MG63 (cell line): ENCODE data around the gene MASP2. TPM values are rescaled to one million over a fixed set of nuclear protein-coding genes. Genes with fewer than 3 reads are reported as not detected.
"Not testable (repeated sequence)": the region's sequence is repeated elsewhere in the genome, so short reads cannot be mapped to it uniquely, and the experiment has no call there.

Source experiments
- DNase-seq: peaks from one replicate; pipeline ENCODE4 v3.0.0-alpha.2; 2020
- H3K27me3 ChIP-seq: fragments of 250-450 bp; sonication (Bioruptor Pico); 2 replicates; pipeline ENCODE4 v1.5.1; 2020; ENCODE audit warnings: mild to moderate bottlenecking, moderate library complexity
- H3K36me3 ChIP-seq: fragments of 250-450 bp; sonication (Bioruptor Pico); 2 replicates; pipeline ENCODE4 v1.5.1; 2020; ENCODE audit warnings: mild to moderate bottlenecking, moderate library complexity
- H3K4me3 ChIP-seq: fragments of 250-450 bp; sonication (Bioruptor Pico); 2 replicates; pipeline ENCODE4 v1.5.1; 2020; ENCODE audit warnings: mild to moderate bottlenecking, moderate library complexity
- H3K9me3 ChIP-seq: fragments of 250-450 bp; sonication (Bioruptor Pico); 2 replicates; pipeline ENCODE4 v1.5.1; 2020; ENCODE audit warnings: mild to moderate bottlenecking, moderate library complexity
- total RNA-seq: library from RNA; depleted of rRNA; stranded (reverse); fragments of >200 nt; shearing (Covaris generic); gene quantifications from 2 replicates; pipeline ENCODE4 v1.2.3, GENCODE V29; 2014; ENCODE audit warnings: low replicate concordance

Gene MASP2
- total RNA-seq, 1 experiment from 2014 or later = not detected

DNA sequence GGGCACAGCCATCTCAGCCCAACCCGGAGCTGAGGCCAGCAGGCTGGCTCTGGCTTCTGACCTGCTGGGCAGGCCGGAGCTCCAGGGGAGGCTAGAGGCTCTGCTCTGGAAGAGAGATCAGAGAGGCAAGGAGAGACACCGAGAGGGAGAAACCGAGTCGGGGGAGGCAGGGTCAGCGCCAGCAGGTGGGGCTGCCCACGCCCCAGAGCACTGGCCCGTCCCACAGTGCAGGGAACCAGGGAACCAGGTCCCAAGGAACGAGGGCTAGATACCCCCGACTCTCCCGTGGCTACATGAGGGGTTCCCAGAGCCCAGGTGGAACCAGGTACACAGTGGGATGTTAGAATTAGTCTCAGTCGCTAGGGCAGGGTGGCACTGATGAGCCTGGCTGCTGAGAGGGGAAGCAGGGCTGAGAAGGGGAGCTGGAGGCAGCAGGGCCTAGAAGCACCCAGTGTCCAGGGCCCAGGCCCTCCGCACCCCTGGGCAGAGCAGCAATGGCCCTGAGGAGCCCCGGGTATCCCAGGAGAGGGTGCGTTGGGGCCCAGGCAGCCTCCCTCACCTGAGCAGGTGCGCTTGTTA lies 2.1 kb downstream of the MASP2 start:
- no peaks in the 10 kb centered on the region for H3K36me3 ChIP-seq
- H3K9me3 ChIP-seq = no peaks in the 10 kb centered on the region
- no peak overlapping the region for H3K4me3 ChIP-seq
- no peaks in the 10 kb centered on the region for H3K27me3 ChIP-seq
- DNase-seq = no peak

DNA sequence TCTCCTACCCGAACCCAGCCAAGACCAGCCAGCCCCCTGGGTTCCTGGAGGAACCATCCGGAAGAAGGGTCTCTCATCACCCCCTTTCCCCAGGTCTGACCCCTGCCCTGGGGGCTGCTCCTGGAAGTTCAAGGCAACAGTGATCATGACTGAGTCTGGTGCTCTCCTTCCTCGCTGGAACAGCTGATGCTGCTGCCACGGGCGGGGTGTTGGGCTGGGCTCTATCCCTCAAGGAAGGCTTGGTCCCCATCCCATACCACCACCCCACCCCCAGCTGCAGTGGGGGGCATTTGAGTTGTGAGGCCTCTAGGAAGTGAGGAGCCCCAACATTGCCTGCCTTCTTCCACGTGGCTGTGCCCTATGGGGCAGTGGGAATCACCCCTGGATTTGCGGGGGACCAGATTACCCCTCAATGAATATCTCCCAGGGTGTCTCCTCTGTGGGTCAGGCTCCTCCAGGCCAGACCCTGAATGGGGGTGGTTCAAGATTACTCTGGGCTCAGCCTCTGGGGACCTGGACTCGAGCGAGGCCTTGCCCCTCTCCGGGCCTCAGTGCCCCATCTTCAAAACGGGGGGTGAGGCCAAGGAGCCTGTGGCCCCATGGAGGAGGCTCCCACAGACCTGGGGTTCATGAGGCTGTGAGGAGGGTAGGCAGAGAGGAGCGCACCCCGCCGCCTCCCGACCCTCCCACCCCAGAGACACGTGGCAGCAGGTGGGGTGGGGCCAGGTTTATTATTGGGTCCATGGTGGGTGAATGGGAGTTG lies 2.8 kb downstream of the MASP2 start:
- no peak overlapping the region for H3K4me3 ChIP-seq
- DNase-seq = no peak
- H3K36me3 ChIP-seq = no peaks in the 10 kb centered on the region
- H3K27me3 ChIP-seq = no peaks in the 10 kb centered on the region
- no peaks in the 10 kb centered on the region for H3K9me3 ChIP-seq

DNA sequence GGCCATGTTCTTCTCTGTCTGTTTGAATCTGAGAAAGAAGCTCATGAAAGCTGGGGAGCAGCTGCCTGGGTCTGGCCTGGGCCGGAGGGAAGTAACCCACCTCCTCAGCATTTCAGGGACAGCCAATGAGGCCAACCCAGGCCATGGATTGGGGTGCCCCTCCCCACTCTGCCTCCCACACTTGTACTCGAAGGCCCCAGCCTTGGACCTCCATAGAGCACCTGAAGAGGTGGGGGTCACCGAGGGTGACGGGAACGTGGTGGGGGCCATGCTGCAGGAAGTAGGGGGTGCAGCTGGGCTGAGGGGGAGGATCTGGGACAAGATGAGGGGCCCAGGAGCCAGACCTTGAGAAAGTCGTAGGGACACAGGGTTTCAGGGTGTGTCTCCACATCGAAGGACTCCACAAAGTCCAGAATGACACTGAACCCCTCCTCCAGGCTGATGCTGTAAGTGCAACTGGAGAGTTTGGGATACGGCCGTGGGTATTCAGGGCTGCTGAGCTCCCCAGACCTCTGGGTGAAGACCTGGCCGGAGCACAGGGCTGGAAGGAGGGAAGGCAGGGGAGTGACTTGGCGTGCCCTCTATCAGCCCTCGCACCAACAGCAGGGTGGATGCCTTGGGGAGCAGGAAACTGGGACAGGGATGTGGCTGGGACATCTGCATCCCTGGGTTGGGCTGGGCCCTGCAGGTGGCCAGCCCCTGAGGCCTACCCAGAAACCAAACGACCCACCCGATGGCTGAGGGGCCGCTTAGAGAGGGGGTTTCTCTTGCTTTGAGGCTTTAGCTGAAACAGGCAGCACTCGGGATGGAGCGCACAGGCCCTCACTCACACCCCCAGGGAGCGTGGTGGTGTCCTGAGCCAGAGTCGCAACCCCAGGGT lies 3.8 kb downstream of the MASP2 start:
- no peak for DNase-seq
- Histone ChIP-seq H3K9me3 (no peaks in the 10 kb centered on the region), H3K36me3 (no peaks in the 10 kb centered on the region), H3K4me3 (no peak overlapping the region), H3K27me3 (no peaks in the 10 kb centered on the region)

DNA sequence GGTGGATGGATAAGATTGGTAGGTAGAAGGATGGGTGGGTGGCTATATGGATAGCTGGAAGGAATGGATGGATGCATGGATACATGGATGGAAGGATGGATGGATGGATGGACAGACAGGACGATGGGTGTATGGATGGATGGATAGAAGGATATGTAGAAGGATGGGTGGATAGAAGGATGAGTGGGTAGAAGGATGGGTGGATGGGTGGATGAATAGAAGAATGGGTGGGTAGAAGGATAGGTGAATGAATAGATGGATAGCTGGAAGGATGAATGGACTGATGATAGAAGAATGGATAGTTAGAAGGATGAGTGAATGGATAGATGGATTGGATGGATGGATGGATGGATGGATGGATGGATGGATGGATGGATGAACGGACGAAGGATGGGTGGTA lies 5.0 kb downstream of the MASP2 start:
- DNase-seq = no peak
- Histone ChIP-seq H3K36me3 (no peaks in the 10 kb centered on the region), H3K27me3 (0 out of 2 replicates have a peak, but pooled peaks cover 3% of the 10 kb centered on the region), H3K9me3 (no peaks in the 10 kb centered on the region), H3K4me3 (no peak overlapping the region)

DNA sequence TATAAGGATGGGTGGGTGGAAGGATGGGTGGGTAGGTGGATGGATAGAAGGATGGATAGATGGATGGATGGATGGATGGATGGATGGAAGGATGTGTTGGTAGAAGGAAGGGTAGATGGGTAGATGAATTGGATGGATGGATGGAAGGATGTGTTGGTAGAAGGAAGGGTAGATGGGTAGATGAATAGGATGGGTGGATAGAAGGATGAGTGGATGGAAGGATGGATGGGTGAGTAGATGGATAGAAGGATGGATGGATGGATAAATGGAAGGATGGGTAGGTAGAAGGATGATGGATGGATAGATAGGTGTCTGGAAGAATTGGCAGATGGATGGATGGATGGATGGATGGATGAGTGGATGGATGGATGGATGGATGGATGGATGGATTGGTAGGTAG lies 6.0 kb downstream of the MASP2 start:
- H3K36me3 ChIP-seq = no peaks in the 10 kb centered on the region
- H3K9me3 ChIP-seq = no peaks in the 10 kb centered on the region
- no peak overlapping the region for H3K4me3 ChIP-seq
- DNase-seq = no peak
- H3K27me3 ChIP-seq = 0 out of 2 replicates have a peak, but pooled peaks cover 3% of the 10 kb centered on the region

DNA sequence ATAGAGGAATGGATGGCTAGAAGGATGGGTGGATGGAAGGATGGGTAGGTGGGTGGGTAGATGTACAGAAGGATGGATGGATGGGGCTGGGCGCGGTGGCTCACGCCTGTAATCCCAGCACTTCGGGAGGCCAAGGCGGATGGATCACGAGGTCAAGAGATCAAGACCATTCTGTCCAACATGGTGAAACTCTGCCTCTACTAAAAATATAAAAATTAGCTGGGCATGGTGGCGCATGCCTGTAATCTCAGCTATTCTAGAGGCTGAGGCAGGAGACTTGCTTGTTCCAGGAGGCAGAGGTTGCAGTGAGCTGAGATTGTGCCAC lies 7.0 kb downstream of the MASP2 start:
- not testable (repeated sequence) for DNase-seq, H3K36me3 ChIP-seq, H3K9me3 ChIP-seq, H3K4me3 ChIP-seq, H3K27me3 ChIP-seq

DNA sequence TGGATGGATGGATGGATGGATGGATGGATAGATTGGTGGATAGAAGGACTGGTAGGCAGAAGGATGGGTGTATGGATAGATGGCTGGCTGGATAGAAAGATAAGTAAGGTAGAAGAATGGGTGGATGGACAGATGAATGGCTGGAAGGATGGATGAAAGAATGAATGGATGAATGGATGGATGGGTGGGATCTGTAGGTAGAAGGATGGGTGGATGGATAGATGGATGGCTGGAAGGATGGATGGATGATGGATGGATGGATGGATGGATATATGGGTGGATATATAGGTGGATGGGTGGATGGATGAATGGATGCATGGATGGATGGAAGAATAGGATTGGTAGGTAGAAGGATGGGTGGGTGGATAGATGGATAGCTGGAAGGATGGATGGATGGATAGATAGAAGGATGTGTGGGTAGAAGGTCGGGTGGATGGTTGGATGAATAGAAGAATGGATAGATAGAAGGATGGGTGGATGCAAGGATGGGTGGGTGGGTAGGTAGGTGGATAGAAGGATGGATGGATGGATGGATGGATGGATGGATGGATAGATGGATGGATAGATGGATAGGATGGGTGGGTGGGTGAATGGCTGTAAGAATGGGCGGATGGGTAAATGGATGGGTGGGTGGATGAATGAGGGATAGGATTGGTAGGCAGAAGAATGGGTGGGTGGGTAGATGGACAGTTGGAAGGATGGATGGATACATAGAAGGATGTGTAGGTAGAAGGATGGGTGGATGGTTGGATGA lies 7.5 kb downstream of the MASP2 start:
- Histone ChIP-seq H3K4me3 (no peak overlapping the region), H3K27me3 (0 out of 2 replicates have a peak, but pooled peaks cover 3% of the 10 kb centered on the region), H3K36me3 (no peaks in the 10 kb centered on the region), H3K9me3 (no peaks in the 10 kb centered on the region)
- no peak for DNase-seq

DNA sequence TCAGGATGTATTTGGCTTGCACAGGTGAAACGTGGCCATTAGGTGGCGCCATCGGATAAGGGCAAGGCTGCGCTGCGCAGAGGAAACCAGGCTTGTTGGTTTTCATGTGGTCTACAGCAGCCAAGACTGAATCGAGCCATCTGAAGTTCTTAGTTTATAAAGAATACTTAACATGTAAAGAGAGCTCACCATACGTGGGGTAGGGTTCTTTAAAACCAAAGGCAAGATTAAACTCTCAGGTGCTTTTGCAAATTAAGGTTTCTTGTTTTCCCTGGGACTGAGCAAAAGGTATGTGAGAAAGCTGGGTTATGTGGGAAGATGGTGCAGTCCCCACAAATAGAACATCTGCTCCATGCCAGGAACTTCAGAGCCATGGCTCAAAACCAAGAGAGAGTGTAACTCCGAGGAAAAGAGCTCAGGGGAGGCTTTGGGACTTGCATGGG lies 9.3 kb downstream of the MASP2 start:
- no peaks in the 10 kb centered on the region for H3K9me3 ChIP-seq
- H3K4me3 ChIP-seq = no peak overlapping the region
- DNase-seq = peak; percentile 60
- H3K27me3 ChIP-seq = 0 out of 2 replicates have a peak, but pooled peaks cover 3% of the 10 kb centered on the region
- H3K36me3 ChIP-seq = no peaks in the 10 kb centered on the region

DNA sequence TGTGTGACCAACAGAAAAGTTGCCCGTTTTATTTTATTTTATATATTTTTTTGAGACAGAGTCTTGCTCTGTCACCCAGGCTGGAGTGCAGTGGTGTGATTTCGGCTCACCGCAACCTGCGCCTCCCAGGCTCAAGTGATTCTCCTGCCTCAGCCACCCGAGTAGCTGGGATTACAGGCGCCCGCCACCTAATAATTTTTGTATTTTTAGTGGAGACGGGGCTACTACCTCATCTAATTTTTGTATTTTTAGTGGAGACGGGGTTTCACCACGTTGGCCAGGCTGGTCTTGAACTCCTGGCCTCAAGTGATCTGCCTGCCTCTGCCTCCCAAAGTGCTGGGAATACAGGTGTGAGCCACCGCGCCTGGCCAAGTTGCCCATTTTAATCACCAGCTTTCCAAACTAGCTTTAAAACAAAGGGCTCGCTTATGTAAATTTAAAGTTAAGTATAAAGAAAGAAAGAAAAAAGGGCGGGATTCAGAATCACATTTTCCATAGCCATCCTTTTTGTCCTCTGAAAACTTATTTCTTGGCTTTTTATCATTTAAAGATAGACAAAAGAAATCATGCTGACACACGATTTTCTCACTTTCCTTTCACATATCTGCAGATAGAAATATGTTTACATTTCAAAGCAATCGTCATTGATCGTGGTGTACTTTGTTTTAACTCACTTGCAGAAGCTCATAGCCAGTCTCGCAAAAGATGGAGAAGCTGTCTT lies 9.9 kb downstream of the MASP2 start:
- not testable (repeated sequence) for H3K36me3 ChIP-seq, DNase-seq, H3K9me3 ChIP-seq

DNA sequence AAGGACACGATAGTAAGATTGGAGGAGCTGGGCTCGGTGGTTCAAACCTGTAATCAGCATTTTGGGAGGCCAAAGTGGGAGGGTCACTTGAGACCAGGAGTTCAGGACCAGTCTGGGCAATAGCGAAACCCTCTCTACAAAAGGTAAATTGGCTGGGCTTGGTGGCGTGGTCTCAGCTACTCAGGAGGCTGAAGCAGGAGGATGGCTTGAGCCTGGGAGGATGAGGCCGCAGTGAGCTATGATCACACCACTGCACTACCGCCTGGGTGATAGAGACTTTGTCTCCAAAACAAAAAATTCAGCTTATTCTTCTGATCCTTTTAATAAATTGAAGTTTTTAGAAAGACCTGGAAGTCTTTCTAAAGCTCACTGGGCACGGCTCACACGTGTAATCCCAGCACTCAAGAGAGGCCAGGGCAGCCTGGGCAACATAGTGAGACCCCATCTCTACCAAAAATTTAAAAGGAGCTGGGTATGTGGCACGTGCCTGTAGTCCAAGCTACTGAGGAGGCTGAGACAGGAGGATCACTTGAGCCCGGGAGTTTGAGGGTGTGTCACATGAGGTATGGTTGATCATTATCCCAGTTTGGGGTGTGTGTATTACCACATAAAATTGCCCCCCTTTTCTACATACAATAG lies 15.3 kb downstream of the MASP2 start:
- DNase-seq = no peak
- H3K4me3 ChIP-seq = no peak overlapping the region

More for the DNA sequence above, 9.9 kb downstream of the MASP2 start:
- H3K27me3 ChIP-seq, H3K4me3 ChIP-seq: not testable (repeated sequence)

DNA sequence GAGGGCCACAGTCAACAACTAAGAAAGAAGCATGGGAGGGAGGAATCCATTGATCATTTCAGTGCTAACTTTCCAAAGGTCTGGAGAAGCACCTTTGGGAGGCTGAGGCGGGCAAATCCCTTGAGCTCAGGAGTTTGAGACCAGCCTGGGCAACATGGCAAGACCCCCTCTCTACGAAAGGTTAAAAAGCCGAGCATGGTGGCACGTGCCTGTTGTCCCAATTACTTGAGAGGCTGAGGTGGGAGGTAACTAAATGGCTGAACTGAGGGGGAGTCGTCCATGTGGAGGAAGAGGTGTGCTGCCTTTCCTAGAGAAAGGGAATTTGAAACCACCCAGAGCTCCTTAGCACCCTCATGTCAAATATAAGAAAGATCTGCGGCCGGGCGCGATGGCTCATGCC lies 16.2 kb downstream of the MASP2 start:
- Histone ChIP-seq H3K9me3 (no peaks in the 10 kb centered on the region), H3K4me3 (no peak overlapping the region)
- DNase-seq = no peak

More for the DNA sequence above, 15.3 kb downstream of the MASP2 start:
- H3K27me3 ChIP-seq = no peaks in the 10 kb centered on the region
- H3K36me3 ChIP-seq = peaks cover 16% of the 10 kb centered on the region
- H3K9me3 ChIP-seq = no peaks in the 10 kb centered on the region

DNA sequence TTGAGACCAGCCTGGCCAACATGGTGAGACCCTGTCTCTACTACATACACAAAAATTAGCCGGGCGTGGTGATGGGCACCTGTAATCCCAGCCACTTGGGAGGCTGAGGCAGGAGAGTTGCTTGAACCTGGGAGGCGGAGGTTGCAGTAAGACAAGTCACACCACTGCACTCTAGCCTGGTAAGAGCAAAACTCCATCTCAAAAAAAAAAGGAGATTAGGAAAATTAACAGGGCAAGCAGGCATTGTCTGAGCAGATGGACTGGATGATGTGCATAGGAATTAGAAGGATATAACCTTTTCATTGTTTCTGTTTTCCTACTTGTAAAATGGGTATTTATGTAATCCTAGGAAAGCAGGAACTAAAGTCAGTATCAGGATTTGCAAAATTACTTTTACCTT lies 19.0 kb downstream of the MASP2 start:
- Histone ChIP-seq H3K4me3 (no peak overlapping the region), H3K27me3 (no peaks in the 10 kb centered on the region), H3K36me3 (peaks cover 53% of the 10 kb centered on the region), H3K9me3 (no peaks in the 10 kb centered on the region)
- DNase-seq = no peak

More for the DNA sequence above, 16.2 kb downstream of the MASP2 start:
- peaks cover 24% of the 10 kb centered on the region for H3K36me3 ChIP-seq
- H3K27me3 ChIP-seq = no peaks in the 10 kb centered on the region

DNA sequence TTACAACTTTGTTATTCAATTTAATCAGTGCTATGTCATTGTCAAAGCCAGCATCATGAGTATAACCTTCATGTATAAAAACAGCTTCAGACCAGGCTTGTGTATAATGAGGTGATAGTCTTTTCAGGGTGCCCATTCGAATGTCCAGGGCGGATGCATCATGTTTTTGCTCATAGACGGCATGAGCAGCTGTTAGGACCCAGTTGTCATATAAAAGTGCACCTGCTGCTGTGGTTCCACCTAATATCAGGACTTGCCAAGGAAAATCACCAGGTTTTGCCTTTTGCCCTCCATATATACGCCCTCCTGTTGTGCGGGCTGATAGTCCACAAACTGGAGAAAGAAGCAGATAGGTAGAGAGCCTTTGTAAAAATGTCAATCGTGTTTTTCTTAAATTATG lies 19.7 kb downstream of the MASP2 start:
- Histone ChIP-seq H3K36me3 (peaks cover 60% of the 10 kb centered on the region), H3K4me3 (no peak overlapping the region), H3K9me3 (no peaks in the 10 kb centered on the region), H3K27me3 (no peaks in the 10 kb centered on the region)
- DNase-seq = no peak

DNA sequence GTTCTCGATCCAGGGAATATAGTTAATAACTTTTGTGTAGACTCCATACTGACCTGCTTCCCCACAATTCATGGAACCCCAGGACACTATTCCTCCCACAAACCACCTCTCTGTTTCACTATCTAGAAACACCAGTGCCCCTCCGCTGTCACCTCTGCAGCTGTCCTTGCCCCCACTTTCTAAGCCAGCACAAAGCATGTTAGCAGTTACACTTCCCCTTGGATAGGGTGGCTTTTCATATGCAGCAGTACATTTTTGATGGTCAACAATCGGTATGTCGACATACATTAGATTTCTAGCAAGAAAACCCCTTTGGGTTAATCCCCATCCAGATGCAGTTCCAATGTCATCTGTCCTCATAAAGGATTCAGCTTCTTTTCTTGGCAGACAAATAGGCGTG lies 20.1 kb downstream of the MASP2 start:
- no peaks in the 10 kb centered on the region for H3K27me3 ChIP-seq
- DNase-seq = no peak
- no peak overlapping the region for H3K4me3 ChIP-seq
- no peaks in the 10 kb centered on the region for H3K9me3 ChIP-seq
- peaks cover 64% of the 10 kb centered on the region for H3K36me3 ChIP-seq

DNA sequence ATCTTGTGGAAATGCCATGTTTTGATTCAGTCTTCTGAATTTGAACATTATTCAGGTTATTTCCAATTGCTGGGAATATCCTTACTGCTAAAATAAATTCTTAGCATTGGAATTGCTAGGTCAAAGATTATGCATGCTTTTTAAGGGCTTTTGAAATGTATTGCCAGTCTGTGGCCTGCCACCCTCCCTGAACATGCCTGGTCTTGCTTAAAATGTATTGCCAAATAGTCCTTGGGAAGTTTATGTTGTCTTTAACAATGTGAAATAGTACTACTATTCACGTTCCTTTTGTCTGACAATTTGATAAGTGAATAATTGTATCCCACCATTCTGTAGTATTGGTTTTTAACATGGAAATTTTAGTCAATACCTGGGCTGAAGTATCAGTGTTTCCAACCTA lies 21.0 kb downstream of the MASP2 start:
- Histone ChIP-seq H3K9me3 (no peaks in the 10 kb centered on the region), H3K36me3 (peaks cover 73% of the 10 kb centered on the region), H3K27me3 (no peaks in the 10 kb centered on the region), H3K4me3 (no peak overlapping the region)
- no peak for DNase-seq

DNA sequence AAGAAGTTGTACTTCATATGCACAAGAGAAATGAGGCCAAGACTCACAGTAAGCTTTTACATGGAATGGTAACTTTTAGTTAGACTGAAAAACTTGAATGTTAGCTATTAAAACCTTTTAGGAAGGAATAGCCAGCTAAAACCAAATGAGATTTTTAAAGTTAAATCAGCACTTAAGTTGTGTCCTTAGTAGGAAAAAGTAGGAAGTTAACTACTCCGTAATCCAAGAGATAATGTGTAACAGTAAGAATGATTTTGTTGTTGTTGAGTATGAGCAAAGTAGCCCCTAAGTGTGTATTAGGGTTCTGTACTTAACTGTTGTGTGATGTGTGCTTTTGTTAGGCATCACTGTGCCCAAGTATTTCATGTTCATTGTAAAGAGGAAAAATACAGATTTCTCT lies 21.4 kb downstream of the MASP2 start:
- no peak for DNase-seq
- Histone ChIP-seq H3K27me3 (no peaks in the 10 kb centered on the region), H3K9me3 (no peaks in the 10 kb centered on the region), H3K4me3 (no peak overlapping the region), H3K36me3 (peaks cover 77% of the 10 kb centered on the region)
